Lung (tissue), 12 donors: Measurements from ENCODE around the gene CCDC181. TPM values are rescaled to one million over a fixed set of nuclear protein-coding genes. Genes with fewer than 3 reads are reported as not detected.

ENCODE experiments used
- ATAC-seq: fragments of 200-7000 bp; cut with Tn5 transposase; one replicate; pipeline ENCODE4 v1.9.1; 2020; ENCODE audit warnings: moderate number of reproducible peaks; ENCODE audit not compliant: insufficient read depth, low FRiP score
- DNase-seq, 3 donors: peaks; one replicate each; pipeline ENCODE4 v3.0.0-alpha.2; 2013 to 2017
- H3K27ac ChIP-seq, 2 donors: one replicate each; pipeline ENCODE4 v1.5.1; 2013; ENCODE audit warnings: mild to moderate bottlenecking in 2 of 2, moderate library complexity in 2 of 2, control low read depth in 1 of 2, inconsistent platforms in 1 of 2, low read depth in 1 of 2, low read length in 1 of 2
- H3K27me3 ChIP-seq, 3 donors: one replicate each; pipeline ENCODE4 v1.5.1; 2013; ENCODE audit warnings: low read length in 2 of 3; ENCODE audit not compliant: control insufficient read depth in 3 of 3, insufficient read depth in 3 of 3
- H3K36me3 ChIP-seq, 4 donors: one replicate each; pipeline ENCODE4 v1.5.1; 2013; ENCODE audit warnings: low read length in 4 of 4, mild to moderate bottlenecking in 1 of 4, moderate library complexity in 1 of 4; ENCODE audit not compliant: control insufficient read depth in 4 of 4, insufficient read depth in 4 of 4
- H3K4me1 ChIP-seq, 5 donors: one replicate each; pipeline ENCODE4 v1.5.1; 2013; ENCODE audit warnings: low read length in 5 of 5, mild to moderate bottlenecking in 2 of 5, moderate library complexity in 1 of 5; ENCODE audit not compliant: control insufficient read depth in 5 of 5, insufficient read depth in 5 of 5
- H3K4me3 ChIP-seq: one replicate; pipeline ENCODE4 v1.5.1; 2013; ENCODE audit warnings: mild to moderate bottlenecking, control low read depth, moderate library complexity
- H3K9ac ChIP-seq, 2 donors: one replicate each; pipeline ENCODE4 v1.5.1; 2013; ENCODE audit warnings: low read length in 2 of 2, control low read depth in 1 of 2; ENCODE audit not compliant: insufficient read depth in 1 of 2
- H3K9me3 ChIP-seq, 4 donors: one replicate each; pipeline ENCODE4 v1.5.1; 2013; ENCODE audit warnings: low read length in 3 of 4, mild to moderate bottlenecking in 1 of 4, moderate library complexity in 1 of 4; ENCODE audit not compliant: control insufficient read depth in 4 of 4, insufficient read depth in 3 of 4
- WGBS, 2 donors: extraction: QIAGEN DNeasy Blood & Tissue Kit; methylation state at CpG; one replicate each; pipeline ENCODE4 v1.1.7; 2013; 5-methylcytosine and 5-hydroxymethylcytosine counted together
- polyA plus RNA-seq, 2 donors: library from polyadenylated mRNA; stranded (reverse); fragments of 200-250 nt; gene quantifications; one replicate each; pipeline ENCODE4 v1.2.1, GENCODE V29; 2013
- total RNA-seq, 2 donors: library from RNA; depleted of rRNA in 1 of 2; stranded (reverse); fragments of >200 nt in 1 of 2; gene quantifications; one replicate each; pipeline ENCODE4 v1.2.1, GENCODE V29; 2014 to 2021
- TF ChIP-seq, protein P1 (sequence below): IDR thresholded peaks from 2 replicates; pipeline ENCODE4 v1.5.1; 2012; ENCODE audit warnings: mild to moderate bottlenecking; ENCODE audit errors: control extremely low read depth, extremely low read depth
- donor health status: control.
- donor health status: control.
- donor health status: Bipolar disorder and iron deficiency.
- donor health status: healthy.
- donor health status: DM: yes; HTN: yes; CAD: no.

The CCDC181 gene
- total and polyA plus RNA-seq, 4 donors: 2.9 to 5.7 (median 4.6) TPM

DNA sequence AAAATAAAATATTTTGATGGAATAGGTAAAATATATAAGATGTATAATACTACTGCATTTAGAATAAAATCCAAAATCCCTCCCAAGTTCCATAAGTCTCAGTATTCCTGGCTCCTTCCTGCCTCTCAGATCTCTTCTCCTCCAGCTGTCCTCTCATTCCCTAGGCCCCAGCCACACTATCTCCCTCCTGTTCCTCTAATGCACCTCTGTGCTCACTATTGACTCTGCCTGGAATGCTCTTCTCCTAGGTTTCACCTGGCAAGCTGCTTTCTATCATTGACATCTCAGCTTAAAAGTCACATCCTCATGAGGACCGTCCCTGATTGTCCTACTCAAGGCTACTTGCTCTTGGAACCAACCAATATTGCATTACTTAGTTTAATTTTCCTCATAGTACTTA, 66.9 kb downstream of the CCDC181 start:
- DNase-seq: no peak
- Histone ChIP-seq H3K27ac (no peak overlapping the region), H3K36me3 (peaks cover 0 to 2% (median 0%) of the 10 kb centered on the region in 4 donors), H3K9me3 (no peaks in the 10 kb centered on the region), H3K4me3 (no peak overlapping the region), H3K27me3 (no peaks in the 10 kb centered on the region), H3K4me1 (peaks cover 0 to 3% (median 0%) of the 10 kb centered on the region in 5 donors), H3K9ac (no peak overlapping the region)
- TF ChIP-seq, protein P1, sequence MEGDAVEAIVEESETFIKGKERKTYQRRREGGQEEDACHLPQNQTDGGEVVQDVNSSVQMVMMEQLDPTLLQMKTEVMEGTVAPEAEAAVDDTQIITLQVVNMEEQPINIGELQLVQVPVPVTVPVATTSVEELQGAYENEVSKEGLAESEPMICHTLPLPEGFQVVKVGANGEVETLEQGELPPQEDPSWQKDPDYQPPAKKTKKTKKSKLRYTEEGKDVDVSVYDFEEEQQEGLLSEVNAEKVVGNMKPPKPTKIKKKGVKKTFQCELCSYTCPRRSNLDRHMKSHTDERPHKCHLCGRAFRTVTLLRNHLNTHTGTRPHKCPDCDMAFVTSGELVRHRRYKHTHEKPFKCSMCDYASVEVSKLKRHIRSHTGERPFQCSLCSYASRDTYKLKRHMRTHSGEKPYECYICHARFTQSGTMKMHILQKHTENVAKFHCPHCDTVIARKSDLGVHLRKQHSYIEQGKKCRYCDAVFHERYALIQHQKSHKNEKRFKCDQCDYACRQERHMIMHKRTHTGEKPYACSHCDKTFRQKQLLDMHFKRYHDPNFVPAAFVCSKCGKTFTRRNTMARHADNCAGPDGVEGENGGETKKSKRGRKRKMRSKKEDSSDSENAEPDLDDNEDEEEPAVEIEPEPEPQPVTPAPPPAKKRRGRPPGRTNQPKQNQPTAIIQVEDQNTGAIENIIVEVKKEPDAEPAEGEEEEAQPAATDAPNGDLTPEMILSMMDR: no peak
- 86 to 89% methylated on average over 1 of the region's 1 CpG for WGBS, 2 donors
- ATAC-seq: no peak

DNA sequence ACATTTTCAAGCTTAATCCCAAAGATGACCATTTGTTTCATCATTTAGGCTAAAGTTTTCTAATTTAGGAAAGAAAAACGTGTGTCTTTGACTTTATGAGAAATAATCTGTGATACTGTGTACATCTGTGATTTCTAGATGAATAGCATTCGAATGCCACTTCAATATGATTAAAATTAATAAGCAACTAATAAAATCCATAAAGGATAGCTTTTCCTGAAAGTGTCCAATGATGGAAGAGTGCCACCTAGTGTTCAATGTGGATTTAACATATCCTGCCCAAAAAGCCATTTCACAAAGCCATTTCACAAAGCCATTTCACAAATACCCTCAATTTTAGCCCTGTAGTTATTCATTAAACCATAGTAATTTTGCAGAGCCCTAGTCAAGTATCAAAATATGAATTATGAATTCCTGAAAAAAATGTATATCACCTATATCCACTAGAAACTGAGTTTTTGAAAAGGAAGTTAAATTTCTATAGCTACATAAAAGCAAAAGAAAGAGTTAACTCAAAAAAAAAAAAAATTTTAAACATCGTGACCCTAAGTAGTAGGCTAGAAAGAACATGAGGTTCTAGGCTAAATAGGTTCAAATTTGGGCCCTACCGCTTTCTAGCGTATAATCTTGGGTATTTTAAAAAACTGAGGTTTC, 78.8 kb downstream of the CCDC181 start:
- no peak for ATAC-seq
- H3K27me3 ChIP-seq: no peaks in the 10 kb centered on the region

DNA sequence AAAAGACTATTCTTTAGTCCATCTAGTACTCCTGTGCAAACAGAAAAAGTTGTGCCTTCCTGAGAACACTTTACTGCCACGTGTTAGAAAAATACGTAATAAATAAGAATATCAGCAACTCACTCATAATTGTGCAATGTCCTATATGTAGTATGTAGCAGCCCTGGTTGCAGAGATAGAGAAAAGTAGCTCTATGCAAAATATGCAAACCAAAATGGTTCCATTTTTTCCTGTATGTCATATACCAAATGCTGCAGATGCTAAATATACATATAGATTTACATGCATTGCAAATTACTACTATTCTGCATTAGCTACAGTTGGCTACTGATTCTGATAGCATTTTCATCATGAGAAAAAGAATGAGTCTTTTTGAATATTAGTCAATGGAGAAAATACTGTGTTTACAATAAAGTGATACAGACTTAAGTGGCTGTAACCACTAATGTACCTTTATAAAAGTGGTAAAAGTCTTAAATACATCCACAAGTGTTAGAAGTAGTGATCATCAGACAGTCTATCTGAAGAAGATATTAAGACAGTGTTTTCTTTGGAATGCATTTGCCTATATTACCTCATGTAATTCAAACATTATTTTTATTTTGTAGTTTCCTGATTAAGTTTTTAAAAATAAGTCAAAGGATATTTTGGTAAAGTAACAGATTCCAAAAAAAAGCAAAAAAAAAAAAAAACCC, 79.4 kb downstream of the CCDC181 start:
- Histone ChIP-seq H3K4me3 (no peak overlapping the region), H3K27me3 (no peaks in the 10 kb centered on the region), H3K4me1 (no peaks in the 10 kb centered on the region), H3K9me3 (no peaks in the 10 kb centered on the region), H3K9ac (no peak overlapping the region), H3K27ac (no peak overlapping the region), H3K36me3 (peaks cover 0 to 1% (median 0%) of the 10 kb centered on the region in 4 donors)
- DNase-seq (no peak), ATAC-seq (no peak)
- TF ChIP-seq, protein P1: no peak
- 60 to 66% methylated on average over 2 of the region's 2 CpGs for WGBS, 2 donors

More for the DNA sequence above, 78.8 kb downstream of the CCDC181 start:
- TF ChIP-seq, protein P1: peak; percentile 68
- 49 to 55% methylated on average over 5 of the region's 5 CpGs for WGBS, 2 donors
- no peak overlapping the region for H3K4me3 ChIP-seq
- H3K9ac ChIP-seq: no peak overlapping the region
- no peaks in the 10 kb centered on the region for H3K9me3 ChIP-seq
- DNase-seq: peak; percentile 15 to 84 (median 81)
- peaks cover 0 to 1% (median 0%) of the 10 kb centered on the region in 4 donors for H3K36me3 ChIP-seq
- no peaks in the 10 kb centered on the region for H3K4me1 ChIP-seq
- no peak overlapping the region for H3K27ac ChIP-seq
